Suprapubic skin (tissue), 4 donors: Measurements from ENCODE around the gene GRID1.

ENCODE experiments used
- CTCF ChIP-seq, 2 donors: fragments of 200-600 bp in 1 of 2; fragments of 450-650 bp in 1 of 2; sonication (generic) in 1 of 2; IDR thresholded peaks; one replicate each; pipeline ENCODE4 v1.5.1; 2016 to 2019; ENCODE audit warnings: antibody characterized with exemption in 2 of 2, mild to moderate bottlenecking in 1 of 2, moderate library complexity in 1 of 2
- EP300 ChIP-seq: sonication (generic); formaldehyde crosslinking; IDR thresholded peaks from one replicate; pipeline ENCODE4 v1.6.1; 2017; ENCODE audit warnings: antibody characterized with exemption
- POLR2A ChIP-seq, 2 donors: fragments of 450-650 bp; IDR thresholded peaks; one replicate each; pipeline ENCODE4 v1.6.1; 2017; ENCODE audit warnings: antibody characterized with exemption in 2 of 2, mild to moderate bottlenecking in 2 of 2, moderate library complexity in 2 of 2
- POLR2AphosphoS5 ChIP-seq, 3 donors: sonication (generic); formaldehyde crosslinking; IDR thresholded peaks; one replicate each; pipeline ENCODE4 v1.6.1; 2017; ENCODE audit warnings: antibody characterized with exemption in 3 of 3

GRCh38 chr10:85925201-85925750 lies 441.3 kb downstream of the GRID1 start:
- TF ChIP-seq CTCF (IDR thresholded peaks at IDR 0.05) (no peak), EP300 (no peak), POLR2A (IDR thresholded peaks at IDR 0.05) (no peak), POLR2AphosphoS5 (IDR thresholded peaks at IDR 0.05) (no peak)
